Tracheal epithelial cell (primary cell): ENCODE measurements around the gene LYVE1. TPM values are rescaled to one million over a fixed set of nuclear protein-coding genes. Genes with fewer than 3 reads are reported as not detected.

Experiments
- total RNA-seq: library from RNA; depleted of rRNA; stranded (reverse); fragments of >200 nt; gene quantifications from 2 replicates; pipeline ENCODE4 v1.2.1, GENCODE V29; 2014

Gene LYVE1, protein sequence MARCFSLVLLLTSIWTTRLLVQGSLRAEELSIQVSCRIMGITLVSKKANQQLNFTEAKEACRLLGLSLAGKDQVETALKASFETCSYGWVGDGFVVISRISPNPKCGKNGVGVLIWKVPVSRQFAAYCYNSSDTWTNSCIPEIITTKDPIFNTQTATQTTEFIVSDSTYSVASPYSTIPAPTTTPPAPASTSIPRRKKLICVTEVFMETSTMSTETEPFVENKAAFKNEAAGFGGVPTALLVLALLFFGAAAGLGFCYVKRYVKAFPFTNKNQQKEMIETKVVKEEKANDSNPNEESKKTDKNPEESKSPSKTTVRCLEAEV
- 0.24 TPM in 1 of 2 replicates, not detected in the other for total RNA-seq

DNA sequence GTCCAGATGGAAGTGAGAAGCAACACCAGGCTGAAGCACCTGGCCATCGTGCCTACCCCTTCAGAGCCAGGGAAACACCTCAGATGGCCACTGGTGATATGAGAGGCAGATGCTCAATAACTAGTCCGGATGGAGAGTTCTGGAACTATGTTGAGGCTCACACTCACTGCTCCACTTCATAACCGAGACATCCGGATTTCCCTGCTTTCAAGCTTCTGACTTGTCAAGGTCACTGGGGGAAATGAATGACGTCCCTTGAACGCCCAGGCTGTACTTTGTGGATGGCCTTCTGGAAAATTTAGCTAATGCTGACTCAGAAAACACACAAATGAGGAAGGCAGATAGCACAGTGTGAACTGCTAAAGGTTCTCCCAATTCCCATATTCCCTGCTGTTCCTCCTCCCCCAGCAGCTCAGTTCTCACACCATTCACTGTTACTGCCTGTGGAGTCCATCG is at the start of gene LYVE1:
TSS of gene LYVE1 (minus strand) at position 180 of the 456 bp plus-strand sequence. CDS start at position 47, 133 bp downstream.

DNA sequence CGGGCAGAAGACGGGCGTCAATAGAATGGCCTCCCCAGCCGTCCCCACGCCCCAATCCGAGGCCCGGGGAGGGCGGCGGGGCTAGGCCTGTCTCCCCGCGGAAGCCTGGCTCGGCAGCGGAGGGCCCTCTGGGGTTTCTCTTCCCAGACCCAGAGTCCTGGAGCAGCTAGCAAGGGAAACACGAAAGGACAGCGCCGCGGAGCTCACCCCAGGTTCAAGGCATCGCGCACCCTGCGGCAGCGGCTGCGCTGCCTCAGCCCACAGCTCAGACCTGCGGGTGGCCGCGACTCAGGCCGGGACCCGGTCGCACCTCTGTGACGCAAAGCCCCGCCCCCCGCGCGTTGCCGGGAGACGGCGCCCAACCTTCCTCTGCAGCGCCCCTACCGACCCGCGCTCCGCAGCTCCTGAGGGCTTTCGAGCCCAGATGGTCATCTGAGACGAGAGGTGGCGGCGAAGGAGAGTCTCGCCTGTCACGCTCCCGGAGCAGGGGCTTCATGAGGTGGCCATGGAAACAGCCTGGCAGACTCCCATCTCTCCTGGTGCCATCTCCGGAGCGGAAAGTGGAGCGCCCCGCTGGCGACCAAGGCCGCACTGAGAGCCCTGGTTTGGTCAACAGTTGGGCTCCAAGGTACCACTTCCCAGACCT is 27.4 kb downstream of the LYVE1 start, which contains the start of gene RNF141:
TSS of gene RNF141 (minus strand) at position 273 of the 646 bp plus-strand sequence. CDS start 7,029 bp downstream, outside the sequence.

Other genes with a start within 250 kb of the LYVE1 start
- 8.2 and 8.3 TPM in 2 replicates for gene AMPD3, start 113.4 kb downstream of the LYVE1 start, total RNA-seq
- 58.3 and 63.9 TPM in 2 replicates for gene RNF141, start 27.5 kb downstream of the LYVE1 start, total RNA-seq
- gene IRAG1, start 125.1 kb upstream of the LYVE1 start, total RNA-seq = 0.24 TPM in 1 of 2 replicates, not detected in the other
- gene CTR9, start 182.6 kb upstream of the LYVE1 start, total RNA-seq = 20.7 and 21.5 TPM in 2 replicates
- 526 and 561 TPM in 2 replicates for gene EIF4G2, start 240.3 kb upstream of the LYVE1 start, total RNA-seq